Neural progenitor cell (in vitro differentiated cells): Measurements from ENCODE around the gene SLC25A43.

ENCODE experiments used
- EZH2 ChIP-seq: fragments of 200-600 bp; sonication (generic); IDR thresholded peaks from 2 replicates; pipeline ENCODE4 v1.6.1; 2017; ENCODE audit warnings: antibody characterized with exemption, mild to moderate bottlenecking, moderate library complexity
- TF ChIP-seq, protein P1 (sequence below): fragments of 200-600 bp; sonication (generic); IDR thresholded peaks from 2 replicates; pipeline ENCODE4 v1.5.1; 2017; ENCODE audit warnings: antibody characterized with exemption, mild to moderate bottlenecking

DNA sequence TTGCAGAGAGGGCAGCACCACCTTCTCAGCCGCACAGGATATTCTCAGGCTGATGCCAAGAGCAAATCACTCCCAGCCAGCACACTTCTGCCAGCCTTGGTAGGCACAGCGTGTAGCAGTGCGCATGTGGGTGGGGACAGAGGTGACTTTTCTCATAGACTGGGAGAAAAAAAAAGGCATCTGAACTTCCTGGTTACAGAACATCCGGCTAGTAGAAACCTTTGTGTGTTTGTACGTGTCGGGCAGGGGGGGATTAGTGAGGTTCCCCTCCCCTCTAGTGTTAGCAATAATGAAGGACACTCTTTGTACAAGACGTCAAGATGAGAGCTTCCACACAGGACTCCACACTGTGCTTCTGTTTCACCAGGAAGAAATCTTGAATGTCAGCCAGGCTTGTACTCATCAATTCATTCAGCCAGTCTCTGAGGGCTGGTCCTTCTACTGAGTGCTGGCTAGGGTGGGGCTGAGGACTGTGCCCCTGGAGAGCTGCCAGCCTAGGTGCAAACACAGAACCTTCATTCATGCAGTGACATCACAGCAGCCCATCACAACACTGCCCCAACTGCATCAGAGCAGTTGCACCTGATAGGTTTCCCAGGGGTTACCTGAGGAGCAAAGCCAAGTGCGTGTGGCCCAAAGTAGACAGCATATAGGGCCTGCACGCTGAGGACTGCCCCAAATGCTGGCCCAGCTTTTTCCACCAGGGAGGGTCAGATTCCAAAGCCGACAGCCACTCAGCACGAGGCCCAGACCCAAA, 103.8 kb downstream of the SLC25A43 start:
- TF ChIP-seq, protein P1, sequence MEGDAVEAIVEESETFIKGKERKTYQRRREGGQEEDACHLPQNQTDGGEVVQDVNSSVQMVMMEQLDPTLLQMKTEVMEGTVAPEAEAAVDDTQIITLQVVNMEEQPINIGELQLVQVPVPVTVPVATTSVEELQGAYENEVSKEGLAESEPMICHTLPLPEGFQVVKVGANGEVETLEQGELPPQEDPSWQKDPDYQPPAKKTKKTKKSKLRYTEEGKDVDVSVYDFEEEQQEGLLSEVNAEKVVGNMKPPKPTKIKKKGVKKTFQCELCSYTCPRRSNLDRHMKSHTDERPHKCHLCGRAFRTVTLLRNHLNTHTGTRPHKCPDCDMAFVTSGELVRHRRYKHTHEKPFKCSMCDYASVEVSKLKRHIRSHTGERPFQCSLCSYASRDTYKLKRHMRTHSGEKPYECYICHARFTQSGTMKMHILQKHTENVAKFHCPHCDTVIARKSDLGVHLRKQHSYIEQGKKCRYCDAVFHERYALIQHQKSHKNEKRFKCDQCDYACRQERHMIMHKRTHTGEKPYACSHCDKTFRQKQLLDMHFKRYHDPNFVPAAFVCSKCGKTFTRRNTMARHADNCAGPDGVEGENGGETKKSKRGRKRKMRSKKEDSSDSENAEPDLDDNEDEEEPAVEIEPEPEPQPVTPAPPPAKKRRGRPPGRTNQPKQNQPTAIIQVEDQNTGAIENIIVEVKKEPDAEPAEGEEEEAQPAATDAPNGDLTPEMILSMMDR = no peak
- TF ChIP-seq EZH2 = no peak
